HEK293T (cell line): Measurements from ENCODE around the gene ATCAY.

Source experiments
- CTCF ChIA-PET: fragments of 350-600 bp; formaldehyde crosslinking; extraction: SDS; loops from one replicate; lab custom pipeline; 2021; ENCODE audit warnings: antibody characterized with exemption, inconsistent platforms; lab: Yijun Ruan, JAX
- POLR2A ChIA-PET: fragments of 350-600 bp; formaldehyde crosslinking; extraction: SDS; loops from one replicate; lab custom pipeline; 2020; ENCODE audit warnings: antibody characterized with exemption, inconsistent platforms; lab: Yijun Ruan, JAX
- DNase-seq: peaks from one replicate; pipeline ENCODE4 v3.0.0; 2012; ENCODE audit warnings: mixed read lengths; ENCODE audit errors: extremely low spot score
- ARNT ChIP-seq: fragments of 450-650 bp; IDR thresholded peaks from 2 replicates; pipeline ENCODE4 v1.6.1; 2017; ENCODE audit warnings: mild to moderate bottlenecking
- BHLHE40 ChIP-seq: fragments of 450-650 bp; IDR thresholded peaks from 2 replicates; pipeline ENCODE4 v1.6.1; 2016; ENCODE audit warnings: mild to moderate bottlenecking, moderate library complexity, borderline replicate concordance
- CTBP1 ChIP-seq: fragments of 450-650 bp; IDR thresholded peaks from 2 replicates; pipeline ENCODE4 v1.6.1; 2016; ENCODE audit warnings: borderline replicate concordance
- ELF4 ChIP-seq: fragments of 450-650 bp; IDR thresholded peaks from 2 replicates; pipeline ENCODE4 v1.6.1; 2017; ENCODE audit warnings: antibody characterized with exemption
- FOXA1 ChIP-seq: fragments of 450-650 bp; IDR thresholded peaks from 2 replicates; pipeline ENCODE4 v1.6.1; 2016; ENCODE audit warnings: mild to moderate bottlenecking
- FOXK2 ChIP-seq: fragments of 450-650 bp; IDR thresholded peaks from 2 replicates; pipeline ENCODE4 v1.6.1; 2016; ENCODE audit warnings: mild to moderate bottlenecking
- FOXM1 ChIP-seq: fragments of 450-650 bp; IDR thresholded peaks from 2 replicates; pipeline ENCODE4 v1.6.1; 2017; ENCODE audit warnings: mild to moderate bottlenecking, borderline replicate concordance
- HDGF ChIP-seq: fragments of 450-650 bp; IDR thresholded peaks from 2 replicates; pipeline ENCODE4 v1.6.1; 2017; ENCODE audit warnings: antibody characterized with exemption, borderline replicate concordance
- L3MBTL2 ChIP-seq: fragments of 450-650 bp; conservative IDR thresholded peaks from 2 replicates; pipeline ENCODE4 v1.6.1; 2016; ENCODE audit warnings: mild to moderate bottlenecking
- LEF1 ChIP-seq: fragments of 450-650 bp; IDR thresholded peaks from 2 replicates; pipeline ENCODE4 v1.6.1; 2017; ENCODE audit warnings: mild to moderate bottlenecking, borderline replicate concordance
- NFRKB ChIP-seq: fragments of 450-650 bp; IDR thresholded peaks from 2 replicates; pipeline ENCODE4 v1.6.1; 2016; ENCODE audit warnings: mild to moderate bottlenecking, moderate library complexity
- SP1 ChIP-seq: fragments of 450-650 bp; IDR thresholded peaks from 2 replicates; pipeline ENCODE4 v1.6.1; 2017
- SUZ12 ChIP-seq: fragments of 450-650 bp; IDR thresholded peaks from 2 replicates; pipeline ENCODE4 v1.6.1; 2016; ENCODE audit warnings: mild to moderate bottlenecking
- TARDBP ChIP-seq: fragments of 450-650 bp; IDR thresholded peaks from 2 replicates; pipeline ENCODE4 v1.6.1; 2016
- ZNF384 ChIP-seq: fragments of 450-650 bp; IDR thresholded peaks from 2 replicates; pipeline ENCODE4 v1.6.1; 2016
- TF ChIP-seq, protein P1 (sequence below): fragments of 450-650 bp; IDR thresholded peaks from 2 replicates; pipeline ENCODE4 v1.6.1; 2016

ATCAY gene

DNA sequence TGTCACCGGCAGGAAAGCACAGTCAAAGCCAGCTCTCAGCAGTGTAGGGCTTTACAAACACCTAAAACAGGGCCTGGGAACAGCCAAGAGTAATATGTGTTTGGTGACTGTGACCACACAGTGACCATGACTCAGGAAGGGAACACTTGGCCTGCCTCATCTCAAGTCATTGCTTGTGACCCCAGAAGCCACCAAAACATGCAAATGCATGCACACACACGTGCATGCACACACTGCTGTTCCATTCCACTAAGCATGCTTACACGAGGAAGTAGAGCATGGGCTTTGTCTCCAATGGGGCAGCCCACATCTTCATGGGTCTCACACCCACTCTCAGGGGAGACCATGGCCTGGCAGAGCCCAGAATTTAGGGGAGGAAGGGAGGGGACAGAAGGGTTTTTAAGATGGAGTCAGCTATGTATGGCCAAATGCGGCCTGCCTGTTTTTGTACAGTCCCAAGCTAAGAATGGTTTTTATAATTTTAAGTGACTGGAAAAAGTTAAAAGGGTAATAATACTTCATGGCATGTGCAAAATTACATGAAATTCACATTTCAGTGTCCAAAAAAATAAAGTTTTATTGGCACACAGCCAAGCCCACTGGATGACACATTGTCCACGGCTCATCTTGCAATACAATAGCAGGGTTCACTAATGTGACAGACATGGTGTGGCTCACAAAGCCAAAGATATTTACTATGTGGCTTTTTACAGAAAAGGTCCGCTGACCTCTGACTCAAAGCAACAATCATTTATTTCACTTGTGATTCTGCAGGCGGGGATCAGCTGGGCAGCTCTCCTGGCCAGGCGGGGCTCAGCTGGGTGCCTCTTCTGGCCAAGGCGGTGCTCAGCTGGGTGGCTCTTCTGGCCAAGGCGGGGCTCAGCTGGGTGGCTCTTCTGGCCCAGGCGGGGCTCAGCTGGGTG is 29.0 kb upstream of the ATCAY start:
- POLR2A ChIA-PET, result interaction anchor here (0.6 kb wide), 1 partner anchor 124 kb away, joined by 3 read pairs; no protein-coding TSS in a partner anchor
- CTCF ChIA-PET, result no interaction called here
- TF ChIP-seq L3MBTL2 (no peak), CTBP1 (no peak), FOXM1 (no peak), FOXA1 (no peak)
- no peak for DNase-seq

DNA sequence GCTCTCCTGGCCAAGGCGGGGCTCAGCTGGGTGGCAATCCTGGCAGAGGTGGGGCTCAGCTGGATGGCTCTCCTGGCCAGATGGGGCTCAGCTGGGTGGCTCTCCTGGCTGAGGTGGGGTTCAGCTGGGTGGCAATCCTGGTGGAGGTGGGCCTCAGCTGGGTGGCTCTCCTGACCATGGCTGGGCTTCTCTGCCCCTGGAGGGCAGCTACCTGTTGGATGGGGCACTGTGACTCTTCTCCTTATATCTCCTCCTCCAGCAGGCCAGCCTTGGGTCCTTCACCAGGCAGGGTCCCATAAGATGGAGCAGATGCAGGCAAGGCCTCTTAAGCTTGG is 28.3 kb upstream of the ATCAY start:
- TF ChIP-seq FOXM1 (no peak), NFRKB (no peak), LEF1 (no peak), ELF4 (no peak), ZNF384 (no peak), CTBP1 (no peak), FOXA1 (no peak)
- TF ChIP-seq, protein P1, sequence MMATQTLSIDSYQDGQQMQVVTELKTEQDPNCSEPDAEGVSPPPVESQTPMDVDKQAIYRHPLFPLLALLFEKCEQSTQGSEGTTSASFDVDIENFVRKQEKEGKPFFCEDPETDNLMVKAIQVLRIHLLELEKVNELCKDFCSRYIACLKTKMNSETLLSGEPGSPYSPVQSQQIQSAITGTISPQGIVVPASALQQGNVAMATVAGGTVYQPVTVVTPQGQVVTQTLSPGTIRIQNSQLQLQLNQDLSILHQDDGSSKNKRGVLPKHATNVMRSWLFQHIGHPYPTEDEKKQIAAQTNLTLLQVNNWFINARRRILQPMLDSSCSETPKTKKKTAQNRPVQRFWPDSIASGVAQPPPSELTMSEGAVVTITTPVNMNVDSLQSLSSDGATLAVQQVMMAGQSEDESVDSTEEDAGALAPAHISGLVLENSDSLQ, result no peak
- ChIA-PET POLR2A (interaction anchor here (0.6 kb wide), 1 partner anchor 123 kb away, joined by 3 read pairs; no protein-coding TSS in a partner anchor), CTCF (interaction anchor here (0.7 kb wide), 1 partner anchor 168 kb away, joined by 3 read pairs; no protein-coding TSS in a partner anchor)
- DNase-seq, result no peak

DNA sequence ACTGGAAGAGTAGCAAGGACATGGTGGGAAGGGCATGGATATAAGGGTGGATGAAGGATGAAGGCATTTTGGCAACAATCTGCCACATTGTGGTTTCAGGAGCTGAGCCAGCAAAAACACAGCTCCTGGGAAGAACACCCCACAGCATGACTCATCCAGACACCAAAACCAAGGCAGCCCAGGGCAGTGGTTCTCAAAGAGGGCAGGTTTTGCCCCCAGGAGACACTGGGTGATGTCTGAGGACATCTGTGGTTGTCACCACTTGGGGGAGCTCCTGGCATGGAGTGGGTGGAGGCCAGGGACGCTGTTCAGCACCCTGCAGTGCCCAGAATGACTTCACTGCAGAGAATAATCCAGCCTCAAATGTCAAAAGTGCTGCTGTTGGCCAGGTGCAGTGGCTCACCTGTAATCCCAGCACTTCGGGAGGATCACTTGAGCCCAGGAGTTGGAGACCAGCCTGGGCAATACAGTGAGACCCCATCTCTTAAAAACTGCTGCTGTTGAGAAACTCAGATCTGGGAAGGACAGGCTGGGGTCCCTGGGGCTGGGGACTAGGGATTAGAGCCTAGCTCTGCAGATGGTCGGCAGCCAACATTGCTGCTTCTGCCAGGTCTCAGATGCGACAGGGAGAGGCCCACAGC is 27.8 kb upstream of the ATCAY start:
- ChIA-PET CTCF (interaction anchor here (0.7 kb wide), 2 partner anchors 11 to 167 kb away, joined by 3 read pairs; no protein-coding TSS in a partner anchor), POLR2A (interaction anchor here (1.1 kb wide), 1 partner anchor 118 kb away, joined by 4 read pairs; the partner anchor contains the start of gene DAPK3)
- no peak for TF ChIP-seq SUZ12
- TF ChIP-seq, protein P1, result no peak
- TF ChIP-seq HDGF, result no peak
- no peak for TF ChIP-seq ARNT
- TF ChIP-seq L3MBTL2, result no peak
- TF ChIP-seq ELF4, result no peak
- TF ChIP-seq FOXK2, result no peak
- DNase-seq, result peak; percentile 48

DNA sequence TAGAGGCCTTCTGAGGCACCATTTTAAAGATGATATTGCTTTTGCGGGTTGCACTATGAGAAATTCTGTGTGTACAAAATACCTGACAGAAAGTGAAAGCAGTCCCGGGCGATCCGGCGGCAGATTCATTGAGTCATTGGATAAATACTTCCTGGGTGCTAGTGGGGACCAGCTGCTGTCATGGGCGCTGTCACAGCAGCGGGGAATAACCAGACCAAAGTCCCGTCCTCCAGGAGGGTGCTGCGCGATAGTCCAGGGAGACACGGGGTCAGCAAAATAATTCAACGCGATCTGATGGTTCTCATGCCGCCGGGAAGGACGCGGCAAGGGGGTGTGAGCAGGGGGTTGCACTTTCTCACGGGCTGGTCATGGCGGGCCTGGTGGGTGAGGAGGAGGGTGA is 25.2 kb upstream of the ATCAY start:
- ChIA-PET POLR2A (no interaction called here), CTCF (no interaction called here)
- no peak for DNase-seq
- TF ChIP-seq SP1 (no peak), ZNF384 (no peak), ELF4 (no peak), CTBP1 (no peak), FOXA1 (no peak), TARDBP (no peak), BHLHE40 (no peak), LEF1 (no peak), L3MBTL2 (no peak), FOXM1 (no peak), HDGF (no peak), ARNT (no peak), NFRKB (no peak), FOXK2 (no peak)
- TF ChIP-seq, protein P1, result no peak

DNA sequence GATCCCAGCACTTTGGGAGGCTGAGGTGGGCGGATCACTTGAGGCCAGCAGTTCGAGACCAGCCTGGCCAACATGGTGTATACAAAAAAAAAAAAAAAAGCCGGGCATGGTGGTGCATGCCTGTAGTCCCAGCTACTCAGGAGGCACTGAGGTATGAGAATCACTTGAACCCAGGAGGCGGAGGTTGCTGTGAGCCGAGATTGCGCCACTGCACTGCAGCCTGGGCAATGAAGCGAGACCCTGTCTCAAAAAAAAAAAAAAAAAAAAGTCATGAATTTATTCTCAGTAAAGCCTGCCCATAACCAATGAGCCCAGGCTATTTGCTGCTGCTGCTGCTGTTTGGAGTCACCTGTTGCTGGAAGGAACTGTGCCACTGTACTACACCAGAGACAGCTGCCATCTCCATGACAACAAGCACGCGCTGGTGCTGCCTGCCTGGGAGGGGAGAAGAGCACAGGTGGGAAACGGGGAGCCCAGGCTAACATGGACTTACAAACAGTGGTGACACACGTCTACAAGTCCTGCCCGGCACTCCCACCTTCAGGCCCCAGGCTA is 23.0 kb upstream of the ATCAY start:
- no peak for TF ChIP-seq NFRKB
- no peak for TF ChIP-seq BHLHE40
- no peak for TF ChIP-seq HDGF
- no peak for TF ChIP-seq SUZ12
- TF ChIP-seq CTBP1, result no peak
- no peak for TF ChIP-seq ZNF384
- TF ChIP-seq, protein P1, result no peak
- no peak for TF ChIP-seq FOXA1
- TF ChIP-seq L3MBTL2, result no peak
- TF ChIP-seq FOXK2, result no peak
- TF ChIP-seq TARDBP, result no peak
- no peak for TF ChIP-seq ARNT
- TF ChIP-seq ELF4, result no peak
- TF ChIP-seq SP1, result no peak
- no peak for DNase-seq
- CTCF ChIA-PET, result no interaction called here
- POLR2A ChIA-PET, result no interaction called here
